HEK293 (cell line): Measurements from ENCODE around the gene SKIL.

Experiments
- CTCF ChIA-PET: fragments of 350-600 bp; formaldehyde crosslinking; extraction: SDS; loops from one replicate; lab custom pipeline; 2021; ENCODE audit warnings: antibody characterized with exemption; lab: Yijun Ruan, JAX
- POLR2A ChIA-PET: fragments of 300-600 bp; formaldehyde crosslinking; extraction: SDS; loops from one replicate; lab custom pipeline; 2020; ENCODE audit warnings: antibody characterized with exemption, inconsistent platforms; lab: Yijun Ruan, JAX
- H3K27ac ChIP-seq: fragments of 200-500 bp; sonication (Bioruptor generic); 2 replicates; pipeline ENCODE4 v1.5.1; 2014; ENCODE audit warnings: low read depth, low read length, control low read depth, inconsistent platforms; ENCODE audit errors: extremely low read depth
- H3K36me3 ChIP-seq, 2 experiments: fragments of 200-500 bp in 1 of 2; sonication (Bioruptor generic) in 1 of 2; 1 replicate in 1 of 2; 2 replicates in 1 of 2; pipeline ENCODE4 v1.5.1; 2014 to 2017; ENCODE audit warnings: inconsistent platforms in 2 of 2, low read length in 2 of 2; ENCODE audit not compliant: control insufficient read depth in 2 of 2, insufficient read depth in 1 of 2
- H3K4me1 ChIP-seq: fragments of 200-500 bp; sonication (Bioruptor generic); 2 replicates; pipeline ENCODE4 v1.5.1; 2014; ENCODE audit warnings: mild to moderate bottlenecking, low read length, inconsistent platforms; ENCODE audit not compliant: control insufficient read depth, insufficient read depth
- H3K4me3 ChIP-seq: 2 replicates; pipeline ENCODE4 v1.5.1; 2011; ENCODE audit warnings: low read depth, mild to moderate bottlenecking, control low read depth, low read length, moderate library complexity
- H3K9me3 ChIP-seq: fragments of 200-500 bp; sonication (Bioruptor generic); 2 replicates; pipeline ENCODE4 v1.5.1; 2014; ENCODE audit warnings: low read depth, low read length, inconsistent platforms; ENCODE audit not compliant: control insufficient read depth, insufficient read depth
- KLF16 ChIP-seq: fragments of 450-650 bp; formaldehyde crosslinking; IDR thresholded peaks from 2 replicates; pipeline ENCODE4 v1.5.1; 2017; ENCODE audit warnings: missing biosample characterization, missing genetic modification characterization
- SETDB1 ChIP-seq: IDR thresholded peaks from one replicate; pipeline ENCODE4 v1.6.1; 2017; ENCODE audit warnings: mild to moderate bottlenecking, low read length, moderate library complexity, mixed read lengths; ENCODE audit not compliant: insufficient read length
- TRIM28 ChIP-seq: IDR thresholded peaks from 2 replicates; pipeline ENCODE4 v1.6.1; 2011; ENCODE audit warnings: low read length, control low read depth, borderline replicate concordance
- ZBTB20 ChIP-seq: fragments of 450-650 bp; formaldehyde crosslinking; IDR thresholded peaks from 2 replicates; pipeline ENCODE4 v1.5.1; 2016; ENCODE audit warnings: missing biosample characterization, missing genetic modification characterization
- ZBTB21 ChIP-seq: fragments of 450-650 bp; formaldehyde crosslinking; IDR thresholded peaks from 2 replicates; pipeline ENCODE4 v1.5.1; 2017; ENCODE audit warnings: missing biosample characterization, missing genetic modification characterization
- ZEB2 ChIP-seq: fragments of 450-650 bp; formaldehyde crosslinking; IDR thresholded peaks from 2 replicates; pipeline ENCODE4 v1.5.1; 2016; ENCODE audit warnings: missing biosample characterization, missing genetic modification characterization
- ZFHX2 ChIP-seq: fragments of 450-650 bp; formaldehyde crosslinking; conservative IDR thresholded peaks from 2 replicates; pipeline ENCODE4 v1.5.1; 2016; ENCODE audit warnings: missing biosample characterization, missing genetic modification characterization
- ZFP37 ChIP-seq: fragments of 450-650 bp; formaldehyde crosslinking; IDR thresholded peaks from 2 replicates; pipeline ENCODE4 v1.5.1; 2016; ENCODE audit warnings: missing biosample characterization, missing genetic modification characterization
- ZNF174 ChIP-seq: fragments of 450-650 bp; formaldehyde crosslinking; IDR thresholded peaks from 2 replicates; pipeline ENCODE4 v1.5.0; 2017; ENCODE audit warnings: missing biosample characterization, mild to moderate bottlenecking, missing genetic modification characterization
- ZNF2 ChIP-seq: fragments of 450-650 bp; formaldehyde crosslinking; IDR thresholded peaks from 2 replicates; pipeline ENCODE4 v1.5.1; 2016; ENCODE audit warnings: missing biosample characterization, missing genetic modification characterization
- ZNF214 ChIP-seq: fragments of 450-650 bp; formaldehyde crosslinking; IDR thresholded peaks from 2 replicates; pipeline ENCODE4 v1.5.1; 2017; ENCODE audit warnings: missing biosample characterization, mild to moderate bottlenecking, missing genetic modification characterization, borderline replicate concordance
- ZNF302 ChIP-seq: fragments of 450-650 bp; formaldehyde crosslinking; IDR thresholded peaks from 2 replicates; pipeline ENCODE4 v1.5.1; 2016; ENCODE audit warnings: missing biosample characterization, missing genetic modification characterization, low read depth
- ZNF354C ChIP-seq: fragments of 450-650 bp; formaldehyde crosslinking; IDR thresholded peaks from 2 replicates; pipeline ENCODE4 v1.5.1; 2016; ENCODE audit warnings: missing biosample characterization, missing genetic modification characterization, low read depth, borderline replicate concordance
- ZNF548 ChIP-seq: fragments of 450-650 bp; formaldehyde crosslinking; IDR thresholded peaks from 2 replicates; pipeline ENCODE4 v1.5.1; 2016; ENCODE audit warnings: missing biosample characterization, missing genetic modification characterization
- TF ChIP-seq, protein P1 (sequence below): fragments of 450-650 bp; formaldehyde crosslinking; IDR thresholded peaks from 2 replicates; pipeline ENCODE4 v1.5.1; 2016; ENCODE audit warnings: missing biosample characterization, missing genetic modification characterization
- TF ChIP-seq, protein P2 (sequence below): fragments of 450-650 bp; formaldehyde crosslinking; IDR thresholded peaks from 2 replicates; pipeline ENCODE4 v1.5.1; 2017; ENCODE audit warnings: missing biosample characterization, missing genetic modification characterization
- TF ChIP-seq, protein P3 (sequence below): fragments of 450-650 bp; formaldehyde crosslinking; IDR thresholded peaks from 2 replicates; pipeline ENCODE4 v1.5.1; 2016; ENCODE audit warnings: missing biosample characterization, missing genetic modification characterization
- TF ChIP-seq, protein P4 (sequence below): fragments of 450-650 bp; formaldehyde crosslinking; IDR thresholded peaks from 2 replicates; pipeline ENCODE4 v1.5.1; 2016; ENCODE audit warnings: missing biosample characterization, missing genetic modification characterization
- TF ChIP-seq, protein P5 (sequence below): fragments of 450-650 bp; formaldehyde crosslinking; IDR thresholded peaks from 2 replicates; pipeline ENCODE4 v1.5.1; 2017; ENCODE audit warnings: missing biosample characterization, missing genetic modification characterization
- TF ChIP-seq, protein P6 (sequence below): fragments of 450-650 bp; formaldehyde crosslinking; IDR thresholded peaks from 2 replicates; pipeline ENCODE4 v1.5.1; 2017; ENCODE audit warnings: missing biosample characterization, missing genetic modification characterization
- TF ChIP-seq, protein P7 (sequence below): fragments of 450-650 bp; formaldehyde crosslinking; IDR thresholded peaks from 2 replicates; pipeline ENCODE4 v1.5.1; 2017; ENCODE audit warnings: missing biosample characterization, missing genetic modification characterization
- TF ChIP-seq, protein P8 (sequence below): fragments of 450-650 bp; formaldehyde crosslinking; IDR thresholded peaks from 2 replicates; pipeline ENCODE4 v1.5.1; 2016; ENCODE audit warnings: missing biosample characterization, missing genetic modification characterization

The SKIL gene

DNA sequence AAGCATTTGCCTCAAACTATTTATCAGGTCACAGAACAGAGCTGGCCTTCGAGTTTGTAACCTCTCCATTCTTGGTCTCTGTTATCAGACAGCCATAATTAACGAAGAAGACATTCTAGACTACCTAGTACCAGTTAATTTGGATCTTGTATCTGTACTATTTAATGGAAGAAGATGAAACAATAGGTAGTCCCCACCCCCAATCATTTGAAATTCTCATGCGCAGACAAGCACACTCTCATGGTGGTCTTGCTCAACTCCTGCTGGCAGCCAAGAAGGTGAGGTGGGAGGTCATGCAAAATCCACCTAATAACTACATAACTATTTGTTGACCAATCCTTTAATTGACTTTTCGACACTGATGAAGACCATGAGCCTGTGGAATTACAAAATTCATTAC is 2.8 kb upstream of the SKIL start (continued):
- TF ChIP-seq, protein P1, sequence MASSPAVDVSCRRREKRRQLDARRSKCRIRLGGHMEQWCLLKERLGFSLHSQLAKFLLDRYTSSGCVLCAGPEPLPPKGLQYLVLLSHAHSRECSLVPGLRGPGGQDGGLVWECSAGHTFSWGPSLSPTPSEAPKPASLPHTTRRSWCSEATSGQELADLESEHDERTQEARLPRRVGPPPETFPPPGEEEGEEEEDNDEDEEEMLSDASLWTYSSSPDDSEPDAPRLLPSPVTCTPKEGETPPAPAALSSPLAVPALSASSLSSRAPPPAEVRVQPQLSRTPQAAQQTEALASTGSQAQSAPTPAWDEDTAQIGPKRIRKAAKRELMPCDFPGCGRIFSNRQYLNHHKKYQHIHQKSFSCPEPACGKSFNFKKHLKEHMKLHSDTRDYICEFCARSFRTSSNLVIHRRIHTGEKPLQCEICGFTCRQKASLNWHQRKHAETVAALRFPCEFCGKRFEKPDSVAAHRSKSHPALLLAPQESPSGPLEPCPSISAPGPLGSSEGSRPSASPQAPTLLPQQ = no peak
- TF ChIP-seq ZFHX2 (tag by site-specific recombination) (no peak), ZNF214 (tag by site-specific recombination) (no peak), ZEB2 (tag by site-specific recombination) (no peak), TRIM28 (no peak), ZNF302 (tag by site-specific recombination) (no peak), KLF16 (tag by site-specific recombination) (no peak), ZNF548 (no peak)
- TF ChIP-seq, protein P2, sequence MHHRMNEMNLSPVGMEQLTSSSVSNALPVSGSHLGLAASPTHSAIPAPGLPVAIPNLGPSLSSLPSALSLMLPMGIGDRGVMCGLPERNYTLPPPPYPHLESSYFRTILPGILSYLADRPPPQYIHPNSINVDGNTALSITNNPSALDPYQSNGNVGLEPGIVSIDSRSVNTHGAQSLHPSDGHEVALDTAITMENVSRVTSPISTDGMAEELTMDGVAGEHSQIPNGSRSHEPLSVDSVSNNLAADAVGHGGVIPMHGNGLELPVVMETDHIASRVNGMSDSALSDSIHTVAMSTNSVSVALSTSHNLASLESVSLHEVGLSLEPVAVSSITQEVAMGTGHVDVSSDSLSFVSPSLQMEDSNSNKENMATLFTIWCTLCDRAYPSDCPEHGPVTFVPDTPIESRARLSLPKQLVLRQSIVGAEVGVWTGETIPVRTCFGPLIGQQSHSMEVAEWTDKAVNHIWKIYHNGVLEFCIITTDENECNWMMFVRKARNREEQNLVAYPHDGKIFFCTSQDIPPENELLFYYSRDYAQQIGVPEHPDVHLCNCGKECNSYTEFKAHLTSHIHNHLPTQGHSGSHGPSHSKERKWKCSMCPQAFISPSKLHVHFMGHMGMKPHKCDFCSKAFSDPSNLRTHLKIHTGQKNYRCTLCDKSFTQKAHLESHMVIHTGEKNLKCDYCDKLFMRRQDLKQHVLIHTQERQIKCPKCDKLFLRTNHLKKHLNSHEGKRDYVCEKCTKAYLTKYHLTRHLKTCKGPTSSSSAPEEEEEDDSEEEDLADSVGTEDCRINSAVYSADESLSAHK (tag by site-specific recombination) = no peak
- TF ChIP-seq, protein P3, sequence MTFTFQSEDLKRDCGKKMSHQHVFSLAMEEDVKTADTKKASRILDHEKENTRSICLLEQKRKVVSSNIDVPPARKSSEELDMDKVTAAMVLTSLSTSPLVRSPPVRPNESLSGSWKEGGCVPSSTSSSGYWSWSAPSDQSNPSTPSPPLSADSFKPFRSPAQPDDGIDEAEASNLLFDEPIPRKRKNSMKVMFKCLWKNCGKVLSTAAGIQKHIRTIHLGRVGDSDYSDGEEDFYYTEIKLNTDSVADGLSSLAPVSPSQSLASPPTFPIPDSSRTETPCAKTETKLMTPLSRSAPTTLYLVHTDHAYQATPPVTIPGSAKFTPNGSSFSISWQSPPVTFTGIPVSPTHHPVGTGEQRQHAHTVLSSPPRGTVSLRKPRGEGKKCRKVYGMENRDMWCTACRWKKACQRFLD (tag by site-specific recombination) = no peak
- TF ChIP-seq, protein P4, sequence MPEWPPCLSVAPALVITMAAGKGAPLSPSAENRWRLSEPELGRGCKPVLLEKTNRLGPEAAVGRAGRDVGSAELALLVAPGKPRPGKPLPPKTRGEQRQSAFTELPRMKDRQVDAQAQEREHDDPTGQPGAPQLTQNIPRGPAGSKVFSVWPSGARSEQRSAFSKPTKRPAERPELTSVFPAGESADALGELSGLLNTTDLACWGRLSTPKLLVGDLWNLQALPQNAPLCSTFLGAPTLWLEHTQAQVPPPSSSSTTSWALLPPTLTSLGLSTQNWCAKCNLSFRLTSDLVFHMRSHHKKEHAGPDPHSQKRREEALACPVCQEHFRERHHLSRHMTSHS (tag by site-specific recombination) = no peak

DNA sequence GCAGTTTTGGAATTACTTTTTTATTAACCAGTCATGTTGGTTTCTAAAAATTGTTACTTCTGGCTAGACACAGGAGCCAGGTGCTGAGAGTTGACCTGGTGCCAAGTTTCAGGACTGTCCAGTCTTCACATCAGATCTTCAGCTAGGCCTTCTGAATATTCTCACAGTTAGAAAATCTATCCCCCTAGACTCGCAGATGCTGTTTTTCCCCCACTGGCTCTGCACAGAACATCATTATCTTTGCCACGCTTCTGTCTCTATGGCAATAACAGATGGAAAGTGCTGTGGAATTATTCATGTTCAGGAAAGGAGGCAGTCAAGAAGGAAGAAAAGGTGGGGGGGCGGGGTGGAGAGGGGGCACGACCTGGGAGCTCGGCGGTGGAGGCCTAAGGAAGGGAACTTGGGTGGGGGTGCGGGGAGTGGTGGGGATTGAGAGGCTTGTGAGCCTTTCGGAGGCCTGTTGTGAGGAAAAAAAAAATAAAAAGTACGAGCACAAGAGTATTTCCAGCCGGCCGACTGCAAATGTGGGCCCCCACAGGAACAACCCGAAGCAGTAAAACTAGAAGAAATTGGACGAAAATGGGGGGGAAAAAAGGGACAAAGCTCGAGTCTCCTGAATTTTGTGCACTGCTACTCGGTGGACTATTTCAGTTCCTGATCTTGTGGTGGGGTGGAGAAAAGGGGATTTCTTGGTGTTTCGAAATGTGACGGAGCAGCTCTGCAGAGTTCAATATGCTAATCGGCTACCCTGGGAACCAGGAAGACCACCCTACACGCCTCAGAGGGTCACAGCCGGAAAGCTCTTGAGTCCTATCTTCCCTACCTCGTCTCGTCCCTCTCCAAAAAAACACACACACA is 1.5 kb upstream of the SKIL start:
- POLR2A ChIA-PET = interaction anchor here (0.9 to 1.9 kb wide), 6 partner anchors 10 to 134 kb away, joined by 3 to 16 read pairs (median 4); partner anchors contain the start of gene PRKCI
- H3K36me3 ChIP-seq = peaks cover 0 to 15% of the 10 kb centered on the region in 2 experiments; a peak in 1 of 3 replicates
- peak overlapping the region; percentile 96 for H3K27ac ChIP-seq
- no peaks in the 10 kb centered on the region for H3K9me3 ChIP-seq
- peak overlapping the region; percentile 40 for H3K4me3 ChIP-seq
- CTCF ChIA-PET = interaction anchor here (0.7 to 1.0 kb wide), 4 partner anchors 43 to 336 kb away, joined by 3 read pairs; no protein-coding TSS in a partner anchor
- no peaks in the 10 kb centered on the region for H3K4me1 ChIP-seq
- TF ChIP-seq ZNF354C (no peak), ZBTB20 (tag by site-specific recombination) (0 out of 2 replicates have a peak, but pooled peaks have one; percentile 34), ZNF2 (0 out of 2 replicates have a peak, but pooled peaks have one; percentile 28), ZEB2 (tag by site-specific recombination) (no peak), ZNF174 (tag by site-specific recombination) (no peak), ZBTB21 (tag by site-specific recombination) (no peak), SETDB1 (no peak), ZFP37 (tag by site-specific recombination) (0 out of 2 replicates have a peak, but pooled peaks have one; percentile 37)
- TF ChIP-seq, protein P5, sequence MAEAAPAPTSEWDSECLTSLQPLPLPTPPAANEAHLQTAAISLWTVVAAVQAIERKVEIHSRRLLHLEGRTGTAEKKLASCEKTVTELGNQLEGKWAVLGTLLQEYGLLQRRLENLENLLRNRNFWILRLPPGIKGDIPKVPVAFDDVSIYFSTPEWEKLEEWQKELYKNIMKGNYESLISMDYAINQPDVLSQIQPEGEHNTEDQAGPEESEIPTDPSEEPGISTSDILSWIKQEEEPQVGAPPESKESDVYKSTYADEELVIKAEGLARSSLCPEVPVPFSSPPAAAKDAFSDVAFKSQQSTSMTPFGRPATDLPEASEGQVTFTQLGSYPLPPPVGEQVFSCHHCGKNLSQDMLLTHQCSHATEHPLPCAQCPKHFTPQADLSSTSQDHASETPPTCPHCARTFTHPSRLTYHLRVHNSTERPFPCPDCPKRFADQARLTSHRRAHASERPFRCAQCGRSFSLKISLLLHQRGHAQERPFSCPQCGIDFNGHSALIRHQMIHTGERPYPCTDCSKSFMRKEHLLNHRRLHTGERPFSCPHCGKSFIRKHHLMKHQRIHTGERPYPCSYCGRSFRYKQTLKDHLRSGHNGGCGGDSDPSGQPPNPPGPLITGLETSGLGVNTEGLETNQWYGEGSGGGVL = peak; percentile 4; the same call in 1 of the 2 replicates
- TF ChIP-seq, protein P6, sequence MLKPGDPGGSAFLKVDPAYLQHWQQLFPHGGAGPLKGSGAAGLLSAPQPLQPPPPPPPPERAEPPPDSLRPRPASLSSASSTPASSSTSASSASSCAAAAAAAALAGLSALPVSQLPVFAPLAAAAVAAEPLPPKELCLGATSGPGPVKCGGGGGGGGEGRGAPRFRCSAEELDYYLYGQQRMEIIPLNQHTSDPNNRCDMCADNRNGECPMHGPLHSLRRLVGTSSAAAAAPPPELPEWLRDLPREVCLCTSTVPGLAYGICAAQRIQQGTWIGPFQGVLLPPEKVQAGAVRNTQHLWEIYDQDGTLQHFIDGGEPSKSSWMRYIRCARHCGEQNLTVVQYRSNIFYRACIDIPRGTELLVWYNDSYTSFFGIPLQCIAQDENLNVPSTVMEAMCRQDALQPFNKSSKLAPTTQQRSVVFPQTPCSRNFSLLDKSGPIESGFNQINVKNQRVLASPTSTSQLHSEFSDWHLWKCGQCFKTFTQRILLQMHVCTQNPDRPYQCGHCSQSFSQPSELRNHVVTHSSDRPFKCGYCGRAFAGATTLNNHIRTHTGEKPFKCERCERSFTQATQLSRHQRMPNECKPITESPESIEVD (tag by site-specific recombination) = peak; percentile 25; the same call in 1 of the 2 replicates
- TF ChIP-seq, protein P7, sequence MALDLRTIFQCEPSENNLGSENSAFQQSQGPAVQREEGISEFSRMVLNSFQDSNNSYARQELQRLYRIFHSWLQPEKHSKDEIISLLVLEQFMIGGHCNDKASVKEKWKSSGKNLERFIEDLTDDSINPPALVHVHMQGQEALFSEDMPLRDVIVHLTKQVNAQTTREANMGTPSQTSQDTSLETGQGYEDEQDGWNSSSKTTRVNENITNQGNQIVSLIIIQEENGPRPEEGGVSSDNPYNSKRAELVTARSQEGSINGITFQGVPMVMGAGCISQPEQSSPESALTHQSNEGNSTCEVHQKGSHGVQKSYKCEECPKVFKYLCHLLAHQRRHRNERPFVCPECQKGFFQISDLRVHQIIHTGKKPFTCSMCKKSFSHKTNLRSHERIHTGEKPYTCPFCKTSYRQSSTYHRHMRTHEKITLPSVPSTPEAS (tag by site-specific recombination) = no peak
- TF ChIP-seq, protein P8, sequence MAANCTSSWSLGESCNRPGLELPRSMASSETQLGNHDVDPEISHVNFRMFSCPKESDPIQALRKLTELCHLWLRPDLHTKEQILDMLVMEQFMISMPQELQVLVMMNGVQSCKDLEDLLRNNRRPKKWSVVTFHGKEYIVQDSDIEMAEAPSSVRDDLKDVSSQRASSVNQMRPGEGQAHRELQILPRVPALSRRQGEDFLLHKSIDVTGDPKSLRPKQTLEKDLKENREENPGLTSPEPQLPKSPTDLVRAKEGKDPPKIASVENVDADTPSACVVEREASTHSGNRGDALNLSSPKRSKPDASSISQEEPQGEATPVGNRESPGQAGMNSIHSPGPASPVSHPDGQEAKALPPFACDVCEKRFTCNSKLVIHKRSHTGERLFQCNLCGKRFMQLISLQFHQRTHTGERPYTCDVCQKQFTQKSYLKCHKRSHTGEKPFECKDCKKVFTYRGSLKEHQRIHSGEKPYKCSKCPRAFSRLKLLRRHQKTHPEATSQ (tag by site-specific recombination) = no peak
